HG03103 (cell line): ENCODE measurements around the gene ONECUT3.

ENCODE experiments used
- ATAC-seq: cut with Tn5 transposase; IDR thresholded peaks from one replicate; pipeline ENCODE4 v1.9.1; 2021; ENCODE audit warnings: low read depth; ENCODE audit not compliant: unreplicated experiment

ONECUT3 gene

GRCh38 chr19:1827566-1828278 is 74.4 kb downstream of the ONECUT3 start:
- ATAC-seq, result no peak

- ATAC-seq, result no peak
Measured at GRCh38 chr19:1828279-1829238, 75.3 kb downstream of the ONECUT3 start.

GRCh38 chr19:1829958-1830357 is 76.7 kb downstream of the ONECUT3 start:
- ATAC-seq, result no peak

- ATAC-seq, result no peak
Measured at GRCh38 chr19:1830568-1830967, 77.3 kb downstream of the ONECUT3 start.
